ENCODE results near the gene MACROD2. TPM values are rescaled to one million over a fixed set of nuclear protein-coding genes. Genes with fewer than 3 reads are reported as not detected.

The MACROD2 gene
- total RNA-seq, 4 donors from 2014 or later = 2.9 to 11.3 (median 8.0) TPM

- TF ChIP-seq, protein P1, sequence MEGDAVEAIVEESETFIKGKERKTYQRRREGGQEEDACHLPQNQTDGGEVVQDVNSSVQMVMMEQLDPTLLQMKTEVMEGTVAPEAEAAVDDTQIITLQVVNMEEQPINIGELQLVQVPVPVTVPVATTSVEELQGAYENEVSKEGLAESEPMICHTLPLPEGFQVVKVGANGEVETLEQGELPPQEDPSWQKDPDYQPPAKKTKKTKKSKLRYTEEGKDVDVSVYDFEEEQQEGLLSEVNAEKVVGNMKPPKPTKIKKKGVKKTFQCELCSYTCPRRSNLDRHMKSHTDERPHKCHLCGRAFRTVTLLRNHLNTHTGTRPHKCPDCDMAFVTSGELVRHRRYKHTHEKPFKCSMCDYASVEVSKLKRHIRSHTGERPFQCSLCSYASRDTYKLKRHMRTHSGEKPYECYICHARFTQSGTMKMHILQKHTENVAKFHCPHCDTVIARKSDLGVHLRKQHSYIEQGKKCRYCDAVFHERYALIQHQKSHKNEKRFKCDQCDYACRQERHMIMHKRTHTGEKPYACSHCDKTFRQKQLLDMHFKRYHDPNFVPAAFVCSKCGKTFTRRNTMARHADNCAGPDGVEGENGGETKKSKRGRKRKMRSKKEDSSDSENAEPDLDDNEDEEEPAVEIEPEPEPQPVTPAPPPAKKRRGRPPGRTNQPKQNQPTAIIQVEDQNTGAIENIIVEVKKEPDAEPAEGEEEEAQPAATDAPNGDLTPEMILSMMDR (IDR thresholded peaks at IDR 0.05; ENCODE audit: low read depth) = no peak
These were observed 2016.2 kb downstream of the MACROD2 start for GRCh38 chr20:16011519-16011918.

GRCh38 chr20:16013631-16014030, 2018.3 kb downstream of the MACROD2 start:
- TF ChIP-seq, protein P1 (IDR thresholded peaks at IDR 0.05; ENCODE audit: low read depth) = no peak

- TF ChIP-seq, protein P1 (IDR thresholded peaks at IDR 0.05; ENCODE audit: low read depth) = no peak
These were observed 2019.1 kb downstream of the MACROD2 start for GRCh38 chr20:16014436-16014835.

DNA sequence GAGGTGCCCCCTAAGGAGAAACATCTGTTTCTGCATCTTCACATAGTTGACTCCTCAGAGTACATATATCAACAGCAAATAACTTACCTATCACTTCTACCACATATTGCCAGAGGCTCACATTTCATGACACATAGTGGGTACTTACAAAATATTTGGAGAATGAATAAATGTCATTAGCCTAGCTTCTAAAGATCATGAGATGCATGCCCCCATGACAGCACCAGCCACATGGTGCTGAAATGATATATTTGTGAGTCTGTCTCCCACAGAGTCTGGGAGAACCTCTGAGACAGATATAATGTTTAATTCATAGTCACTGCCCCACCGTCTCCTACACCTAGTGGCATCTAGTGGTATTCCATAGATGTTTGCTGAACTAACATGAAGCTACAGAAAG, 2022.3 kb downstream of the MACROD2 start:
- TF ChIP-seq, protein P1 (IDR thresholded peaks at IDR 0.05; ENCODE audit: low read depth) = no peak

DNA sequence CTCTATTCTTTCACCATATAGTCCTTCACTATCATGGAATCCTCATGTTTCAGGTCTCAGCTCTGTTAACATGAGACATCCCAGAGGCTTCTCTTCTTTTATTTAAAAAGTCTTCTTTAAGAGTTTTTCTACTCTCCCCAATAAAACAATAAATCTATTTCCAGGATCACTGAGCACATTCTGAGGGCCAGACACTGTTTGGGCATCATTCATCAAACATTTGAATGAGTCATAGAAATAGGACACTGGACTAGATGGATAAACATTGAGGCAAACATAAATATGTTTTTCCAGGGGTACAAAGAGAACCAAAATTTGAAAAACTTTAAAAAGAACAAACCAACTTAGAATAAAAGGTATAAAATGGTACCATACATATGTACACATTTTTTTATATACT, 2023.6 kb downstream of the MACROD2 start:
- TF ChIP-seq, protein P1 (IDR thresholded peaks at IDR 0.05; ENCODE audit: low read depth) = no peak

GRCh38 chr20:16020971-16021370, 2025.7 kb downstream of the MACROD2 start:
- TF ChIP-seq, protein P1 (IDR thresholded peaks at IDR 0.05; ENCODE audit: low read depth) = no peak

GRCh38 chr20:16025084-16025483, 2029.8 kb downstream of the MACROD2 start:
- TF ChIP-seq, protein P1 (IDR thresholded peaks at IDR 0.05; ENCODE audit: low read depth) = no peak

Data from subcutaneous adipose tissue (tissue), 4 donors.